Glomerular visceral epithelial cell (primary cell): ENCODE measurements around the gene CASKIN1.
"Not testable (repeated sequence)": the region's sequence is repeated elsewhere in the genome, so short reads cannot be mapped to it uniquely, and the experiment has no call there.

Experiments used
- DNase-seq: peaks from one replicate; pipeline ENCODE4 v3.0.0-alpha.2; 2016; ENCODE audit errors: extremely low spot score

CASKIN1 gene

DNA sequence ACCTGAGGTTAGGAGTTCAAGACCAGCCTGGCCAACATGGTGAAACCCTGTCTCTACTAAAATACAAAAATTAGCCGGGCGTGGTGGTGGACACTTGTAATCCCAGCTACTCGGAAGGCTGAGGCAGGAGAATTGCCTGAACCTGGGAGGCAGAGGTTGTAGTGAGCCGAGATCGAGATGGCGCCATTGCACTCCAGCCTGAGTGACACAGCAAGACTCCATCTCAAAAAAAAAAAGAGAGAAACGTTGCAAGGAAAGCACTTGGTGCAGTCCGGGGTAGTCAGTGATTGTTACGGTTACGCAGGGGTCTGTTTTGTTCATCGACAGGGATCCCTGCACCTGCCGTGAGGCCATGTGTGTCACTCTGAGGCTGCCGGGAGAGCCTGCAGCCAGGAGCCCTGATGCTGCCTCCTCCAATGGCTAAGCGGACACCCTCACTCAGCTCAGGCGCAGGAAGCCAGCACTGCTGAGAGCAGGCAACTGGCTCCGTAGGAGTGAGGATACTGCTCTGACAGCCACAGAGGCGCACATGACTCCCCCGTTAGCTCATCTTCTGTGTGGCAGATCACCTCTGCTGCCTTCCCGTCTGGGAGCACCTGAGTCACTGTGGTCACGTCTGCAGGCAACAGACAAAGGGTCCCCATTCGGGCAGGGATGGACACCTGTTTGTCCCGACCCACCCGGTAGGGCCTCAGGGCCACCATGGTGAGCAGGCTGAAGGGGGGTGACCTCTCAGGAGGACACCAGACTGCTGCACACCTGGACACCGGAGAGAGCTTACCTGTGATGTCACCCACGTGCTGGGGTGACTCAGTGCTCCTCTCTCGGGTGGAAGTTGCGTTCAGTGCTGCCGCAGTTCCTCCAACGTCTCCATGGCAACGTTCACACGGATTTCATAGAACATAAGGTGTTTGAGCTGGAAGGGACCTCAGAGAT, 53.2 kb downstream of the CASKIN1 start:
- no peak for DNase-seq

GRCh38 chr16:2135770-2136490, 60.5 kb downstream of the CASKIN1 start, which contains the start of gene PKD1:
TSS of gene PKD1 (minus strand) at chr16:2135898. CDS start at chr16:2135689, 209 bp downstream.
- DNase-seq: peak; percentile 88

- not testable (repeated sequence) for DNase-seq
These were observed 61.3 kb downstream of the CASKIN1 start for GRCh38 chr16:2135071-2135470.

- not testable (repeated sequence) for DNase-seq
These were observed 62.6 kb downstream of the CASKIN1 start for GRCh38 chr16:2133797-2134196.

- DNase-seq: not testable (repeated sequence)
These were observed 66.4 kb downstream of the CASKIN1 start for GRCh38 chr16:2129890-2130447.

GRCh38 chr16:2129251-2129650, 67.2 kb downstream of the CASKIN1 start:
- peak; percentile 60 for DNase-seq

- DNase-seq: peak; percentile 25
These were observed 68.7 kb downstream of the CASKIN1 start for GRCh38 chr16:2127630-2128280.
